GM12878 (cell line): ENCODE results near the gene OTOG. TPM values are rescaled to one million over a fixed set of nuclear protein-coding genes. Genes with fewer than 3 reads are reported as not detected.

ENCODE experiments used
- ATAC-seq: fragments of 200-7000 bp; cut with Tn5 transposase; 3 replicates; pipeline ENCODE4 v1.9.1; 2020; ENCODE audit warnings: mild to moderate bottlenecking, moderate library complexity
- Bru-seq: library from RNA; stranded (reverse); fragments of 400-500 nt; gene quantifications from one replicate; lab custom pipeline; 2021; lab: Mats Ljungman, UMichigan
- BruChase-seq, 2 experiments: library from RNA; stranded (reverse); fragments of 400-500 nt; gene quantifications; one replicate each; lab custom pipeline; 2021; lab: Mats Ljungman, UMichigan
- BruUV-seq: library from RNA; stranded (reverse); fragments of 400-500 nt; replicated peaks from 2 replicates; lab custom pipeline; 2021; lab: Mats Ljungman, UMichigan
- CTCF ChIA-PET: fragments of 300-600 bp; sonication (Branson Sonifier 250); formaldehyde crosslinking; extraction: SDS; loops from one replicate; lab custom pipeline; 2021; ENCODE audit warnings: inconsistent platforms; lab: Yijun Ruan, JAX
- POLR2A ChIA-PET: fragments of 350-600 bp; formaldehyde crosslinking; extraction: SDS; loops from one replicate; lab custom pipeline; 2021; ENCODE audit warnings: inconsistent platforms; lab: Charles Lee
- RAD21 ChIA-PET: fragments of 300-600 bp; sonication (Branson Sonifier 250); formaldehyde crosslinking; loops from one replicate; lab custom pipeline; 2023; ENCODE audit warnings: antibody characterized with exemption; ENCODE audit not compliant: unreplicated experiment; lab: Charles Lee
- SMC1A ChIA-PET: fragments of 300-600 bp; sonication (Branson Sonifier 250); formaldehyde crosslinking; loops from one replicate; lab custom pipeline; 2023; ENCODE audit not compliant: unreplicated experiment, uncharacterized antibody; lab: Charles Lee
- DNase-seq: peaks from one replicate; pipeline ENCODE4 v3.0.0-alpha.2; 2011; ENCODE audit warnings: low read depth, low spot score
- FAIRE-seq: peaks from 3 replicates; lab custom pipeline; 2011; peaks lifted over from hg19 to GRCh38; lab: Jason Lieb, UNC
- H2AFZ ChIP-seq: 2 replicates; pipeline ENCODE4 v1.6.0; 2011; ENCODE audit warnings: low read depth, low read length, control low read depth; ENCODE audit not compliant: control insufficient read depth
- H3K27ac ChIP-seq: 2 replicates; pipeline ENCODE4 v1.5.1; 2011; ENCODE audit warnings: control low read depth; ENCODE audit not compliant: control insufficient read depth, insufficient read depth
- H3K27me3 ChIP-seq, 2 experiments: replicated peaks in 1 of 2; 2 replicates each; pipeline versions ENCODE4 v1.6.0 to v1.6.1; 2011; ENCODE audit warnings: low read length in 1 of 2; ENCODE audit not compliant: control insufficient read depth in 2 of 2, insufficient read depth in 2 of 2
- H3K36me3 ChIP-seq, 2 experiments: 2 replicates each; pipeline ENCODE4 v1.5.1; 2011; ENCODE audit warnings: low read length in 1 of 2; ENCODE audit not compliant: control insufficient read depth in 2 of 2, insufficient read depth in 2 of 2
- H3K4me1 ChIP-seq: 2 replicates; pipeline ENCODE4 v1.6.1; 2011; ENCODE audit warnings: mild to moderate bottlenecking, low read length, moderate library complexity, mixed read lengths; ENCODE audit not compliant: control insufficient read depth, insufficient read depth
- H3K4me2 ChIP-seq: 2 replicates; pipeline ENCODE4 v1.6.0; 2011; ENCODE audit warnings: control low read depth; ENCODE audit not compliant: control insufficient read depth, insufficient read depth
- H3K4me3 ChIP-seq: fragments of 200-600 bp; sonication (generic); 2 replicates; pipeline ENCODE4 v1.5.1; 2016
- H3K79me2 ChIP-seq: 2 replicates; pipeline ENCODE4 v1.6.0; 2011; ENCODE audit warnings: low read length; ENCODE audit not compliant: control insufficient read depth, insufficient read depth
- H3K9ac ChIP-seq: 2 replicates; pipeline ENCODE4 v1.8.0; 2011; ENCODE audit warnings: low read length, control low read depth, mixed read lengths; ENCODE audit not compliant: control insufficient read depth, insufficient read depth
- H3K9me3 ChIP-seq: replicated peaks from 3 replicates; pipeline ENCODE4 v1.5.1; 2011; ENCODE audit warnings: mild to moderate bottlenecking, low read length; ENCODE audit not compliant: control insufficient read depth, insufficient read depth
- H4K20me1 ChIP-seq: 2 replicates; pipeline ENCODE4 v1.6.0; 2011; ENCODE audit not compliant: control insufficient read depth, insufficient read depth
- CBFB ChIP-seq: IDR thresholded peaks from 2 replicates; pipeline ENCODE4 v1.6.1; 2016; ENCODE audit warnings: antibody characterized with exemption, low read depth
- CBX3 ChIP-seq: fragments of 200-600 bp; sonication (generic); IDR thresholded peaks from 2 replicates; pipeline ENCODE4 v1.6.1; 2016; ENCODE audit warnings: low read depth, borderline replicate concordance
- HDAC6 ChIP-seq: fragments of 200-600 bp; sonication (generic); IDR thresholded peaks from one replicate; pipeline ENCODE4 v1.8.0; 2017; ENCODE audit warnings: antibody characterized with exemption; ENCODE audit not compliant: unreplicated experiment
- NBN ChIP-seq: fragments of 450-650 bp; IDR thresholded peaks from 2 replicates; pipeline ENCODE4 v1.6.1; 2016
- POLR2AphosphoS2 ChIP-seq: IDR thresholded peaks from 2 replicates; pipeline ENCODE4 v1.6.1; 2011; ENCODE audit warnings: low read depth, mild to moderate bottlenecking, low read length, improper control_type of control experiment, moderate library complexity
- TCF3 ChIP-seq: IDR thresholded peaks from 2 replicates; pipeline ENCODE4 v1.6.1; 2012; ENCODE audit warnings: low read depth, mild to moderate bottlenecking, low read length, borderline replicate concordance; ENCODE audit not compliant: insufficient read depth
- TCF7 ChIP-seq: IDR thresholded peaks from 2 replicates; pipeline ENCODE4 v1.6.1; 2014; ENCODE audit warnings: antibody characterized with exemption, borderline replicate concordance
- YBX1 ChIP-seq: fragments of 450-650 bp; IDR thresholded peaks from 2 replicates; pipeline ENCODE4 v1.6.1; 2016; ENCODE audit warnings: antibody characterized with exemption
- ZBED1 ChIP-seq: IDR thresholded peaks from 2 replicates; pipeline ENCODE4 v1.6.1; 2016; ENCODE audit warnings: borderline replicate concordance
- WGBS: methylation state at CpG from one replicate; pipeline ENCODE4 v1.1.6; 2016; ENCODE audit warnings: low lambda C conversion rate; ENCODE audit not compliant: insufficient replicate concordance, insufficient coverage; ENCODE audit errors: missing lambda C conversion rate; 5-methylcytosine and 5-hydroxymethylcytosine counted together
- in situ Hi-C: fragments of 300-500 bp; cut with MboI; formaldehyde crosslinking; loops from 9 replicates; pipeline ENCODE4 v1.14.3; 2018; ENCODE audit warnings: mixed read lengths
- intact Hi-C: fragments of 100-400 bp; cut with micrococcal nuclease; formaldehyde crosslinking; loops from one replicate; pipeline ENCODE4 v1.14.2; 2022; ENCODE audit not compliant: unreplicated experiment
- long read RNA-seq, 2 experiments: library from polyadenylated mRNA; unstranded; transcript quantifications; one replicate each; pipeline ENCODE4 v2.0.0, GENCODE V29; 2019 to 2020
- polyA minus RNA-seq, 3 experiments: library from RNA; depleted of rRNA, polyadenylated mRNA; stranded (reverse); fragments of >200 nt; gene quantifications; 2 replicates each; pipeline ENCODE4 v1.2.3, GENCODE V29; 2011
- polyA plus RNA-seq, 11 experiments: library from polyadenylated mRNA; depleted of rRNA in 4 of 11; unstranded in 6 of 11; stranded (reverse) in 5 of 11; fragments of >200 nt; fragmentation: Nextera tagmentation in 4 of 11; fragmentation: Illumina TruSeq in 1 of 11; extraction: Ambion mirVana in 4 of 11; extraction: Trizol in 1 of 11; gene quantifications; 1 replicate in 1 of 11; 2 replicates in 10 of 11; pipeline versions ENCODE4 v1.2.1 to v1.2.3, GENCODE V29; 2011 to 2016; ENCODE audit warnings: inconsistent platforms in 2 of 11, missing spikeins in 2 of 11, low read depth in 1 of 11
- total RNA-seq, 4 experiments: library from RNA; depleted of rRNA in 3 of 4; stranded (reverse); fragments of >200 nt in 3 of 4; fragmentation: Illumina TruSeq in 1 of 4; extraction: Trizol in 1 of 4; gene quantifications; 2 replicates each; pipeline versions ENCODE4 v1.2.1 to v1.2.3, GENCODE V29; 2013 to 2021
- TF ChIP-seq, protein P1 (sequence below): fragments of 150-350 bp; IDR thresholded peaks from 2 replicates; pipeline ENCODE4 v1.6.1; 2014; ENCODE audit warnings: mild to moderate bottlenecking, low read depth, low read length
- TF ChIP-seq, protein P2 (sequence below): fragments of 450-650 bp; IDR thresholded peaks from 2 replicates; pipeline ENCODE4 v1.6.1; 2017; ENCODE audit warnings: mild to moderate bottlenecking

OTOG gene, protein sequence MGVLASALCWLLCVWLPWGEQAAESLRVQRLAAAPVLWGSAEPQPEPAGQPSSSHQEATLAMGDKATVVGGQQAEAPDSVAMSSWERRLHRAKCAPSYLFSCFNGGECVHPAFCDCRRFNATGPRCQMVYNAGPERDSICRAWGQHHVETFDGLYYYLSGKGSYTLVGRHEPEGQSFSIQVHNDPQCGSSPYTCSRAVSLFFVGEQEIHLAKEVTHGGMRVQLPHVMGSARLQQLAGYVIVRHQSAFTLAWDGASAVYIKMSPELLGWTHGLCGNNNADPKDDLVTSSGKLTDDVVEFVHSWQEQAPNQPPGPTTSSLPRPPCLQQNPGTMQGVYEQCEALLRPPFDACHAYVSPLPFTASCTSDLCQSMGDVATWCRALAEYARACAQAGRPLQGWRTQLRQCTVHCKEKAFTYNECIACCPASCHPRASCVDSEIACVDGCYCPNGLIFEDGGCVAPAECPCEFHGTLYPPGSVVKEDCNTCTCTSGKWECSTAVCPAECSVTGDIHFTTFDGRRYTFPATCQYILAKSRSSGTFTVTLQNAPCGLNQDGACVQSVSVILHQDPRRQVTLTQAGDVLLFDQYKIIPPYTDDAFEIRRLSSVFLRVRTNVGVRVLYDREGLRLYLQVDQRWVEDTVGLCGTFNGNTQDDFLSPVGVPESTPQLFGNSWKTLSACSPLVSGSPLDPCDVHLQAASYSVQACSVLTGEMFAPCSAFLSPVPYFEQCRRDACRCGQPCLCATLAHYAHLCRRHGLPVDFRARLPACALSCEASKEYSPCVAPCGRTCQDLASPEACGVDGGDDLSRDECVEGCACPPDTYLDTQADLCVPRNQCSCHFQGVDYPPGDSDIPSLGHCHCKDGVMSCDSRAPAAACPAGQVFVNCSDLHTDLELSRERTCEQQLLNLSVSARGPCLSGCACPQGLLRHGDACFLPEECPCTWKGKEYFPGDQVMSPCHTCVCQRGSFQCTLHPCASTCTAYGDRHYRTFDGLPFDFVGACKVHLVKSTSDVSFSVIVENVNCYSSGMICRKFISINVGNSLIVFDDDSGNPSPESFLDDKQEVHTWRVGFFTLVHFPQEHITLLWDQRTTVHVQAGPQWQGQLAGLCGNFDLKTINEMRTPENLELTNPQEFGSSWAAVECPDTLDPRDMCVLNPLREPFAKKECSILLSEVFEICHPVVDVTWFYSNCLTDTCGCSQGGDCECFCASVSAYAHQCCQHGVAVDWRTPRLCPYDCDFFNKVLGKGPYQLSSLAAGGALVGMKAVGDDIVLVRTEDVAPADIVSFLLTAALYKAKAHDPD (N-terminal part only)
- total RNA-seq (2013; cell fraction: nucleolus; rRNA removed), result not detected in 2 replicates
- total RNA-seq (2014; rRNA removed) (not detected in 2 replicates), total RNA-seq (2014; rRNA removed; fragmentation: Illumina TruSeq; extraction: Trizol) (not detected in 2 replicates), total RNA-seq (2021) (not detected in 2 replicates), polyA plus RNA-seq (2011; rRNA removed) (not detected in 2 replicates), polyA plus RNA-seq (2014; fragmentation: Illumina TruSeq; extraction: Trizol) (not detected in 2 replicates), polyA plus RNA-seq (2014; fragmentation: Nextera tagmentation; extraction: Ambion mirVana) (not detected), polyA plus RNA-seq (2014; rRNA removed) (not detected in 2 replicates), polyA plus RNA-seq (2016; fragmentation: Nextera tagmentation; extraction: Ambion mirVana) (not detected), polyA minus RNA-seq (2011; rRNA and poly(A)+ RNA removed) (not detected in 2 replicates), Bru-seq, nascent RNA (not detected), BruChase-seq, experiment 1, labeled RNA remaining after a 6-hour chase (not detected), BruChase-seq, experiment 2, labeled RNA remaining after a 2-hour chase (percentile 3 among the genes with signal in this experiment)
- polyA plus RNA-seq (2011; ENCODE audit: low read depth), result not detected
- not detected in 2 replicates for polyA plus RNA-seq (2011; cell fraction: cytosol; rRNA removed)
- 0.01 TPM in 1 of 2 replicates, not detected in the other for polyA plus RNA-seq (2011; cell fraction: nucleus; rRNA removed)
- polyA plus RNA-seq (2012), result not detected in 2 replicates
- not detected in 2 replicates for polyA minus RNA-seq (2011; cell fraction: cytosol; rRNA and poly(A)+ RNA removed)
- not detected in 2 replicates for polyA minus RNA-seq (2011; cell fraction: nucleus; rRNA and poly(A)+ RNA removed)
- long read RNA-seq, experiment 1, result 0 reads
- long read RNA-seq, experiment 2, partial matches to known transcripts, result 0 of 1 reads
- long read RNA-seq, experiment 2, other reads (novel, unspliced or antisense), result 1 of 1 reads

DNA sequence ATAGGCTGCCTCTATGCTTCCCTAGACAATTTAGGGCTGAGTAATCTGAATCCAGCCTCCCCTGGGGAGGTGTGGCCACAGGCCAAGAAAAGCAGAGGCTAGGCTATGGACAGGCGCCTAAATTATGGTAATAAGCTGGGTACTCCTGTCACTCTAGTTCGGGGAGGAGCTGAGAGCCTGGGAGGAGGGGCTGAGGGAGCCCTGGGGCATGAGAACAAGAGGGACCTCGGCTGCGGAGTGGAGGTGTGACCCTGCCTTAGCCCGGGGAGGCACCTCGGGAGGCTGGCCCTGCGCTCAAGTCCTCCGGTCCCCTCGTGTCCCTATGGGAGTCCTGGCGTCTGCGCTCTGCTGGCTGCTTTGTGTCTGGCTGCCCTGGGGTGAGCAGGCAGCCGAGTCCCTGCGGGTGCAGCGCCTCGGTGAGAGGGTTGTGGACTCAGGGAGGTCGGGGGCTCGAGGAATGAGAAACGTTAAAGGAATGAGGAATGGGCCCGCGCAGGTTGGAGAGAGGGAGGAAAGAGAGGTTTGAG lies at the start of gene OTOG:
TSS of gene OTOG (plus strand) at position 209 of the 527 bp plus-strand sequence. CDS start at position 323, 114 bp downstream.
- Histone ChIP-seq H3K79me2 (no peaks in the 10 kb centered on the region), H3K4me1 (no peaks in the 10 kb centered on the region), H3K27ac (no peak within 1 kb of the TSS), H2AFZ (no peak within 1 kb of the TSS), H3K9ac (no peak within 1 kb of the TSS), H3K4me2 (no peak within 1 kb of the TSS), H3K36me3 (no peaks in the 10 kb centered on the region), H4K20me1 (no peaks in the 10 kb centered on the region), H3K4me3 (no peak within 1 kb of the TSS), H3K9me3 (no peaks in the 10 kb centered on the region), H3K27me3 (peaks cover 3 to 6% of the 10 kb centered on the region in 2 experiments)
- no peak for TF ChIP-seq POLR2AphosphoS2
- no peak for TF ChIP-seq CBFB
- no peak for TF ChIP-seq YBX1
- no peak for TF ChIP-seq TCF3
- no peak for TF ChIP-seq CBX3
- no peak for TF ChIP-seq NBN
- TF ChIP-seq HDAC6, result no peak
- no peak for TF ChIP-seq ZBED1
- TF ChIP-seq, protein P1, sequence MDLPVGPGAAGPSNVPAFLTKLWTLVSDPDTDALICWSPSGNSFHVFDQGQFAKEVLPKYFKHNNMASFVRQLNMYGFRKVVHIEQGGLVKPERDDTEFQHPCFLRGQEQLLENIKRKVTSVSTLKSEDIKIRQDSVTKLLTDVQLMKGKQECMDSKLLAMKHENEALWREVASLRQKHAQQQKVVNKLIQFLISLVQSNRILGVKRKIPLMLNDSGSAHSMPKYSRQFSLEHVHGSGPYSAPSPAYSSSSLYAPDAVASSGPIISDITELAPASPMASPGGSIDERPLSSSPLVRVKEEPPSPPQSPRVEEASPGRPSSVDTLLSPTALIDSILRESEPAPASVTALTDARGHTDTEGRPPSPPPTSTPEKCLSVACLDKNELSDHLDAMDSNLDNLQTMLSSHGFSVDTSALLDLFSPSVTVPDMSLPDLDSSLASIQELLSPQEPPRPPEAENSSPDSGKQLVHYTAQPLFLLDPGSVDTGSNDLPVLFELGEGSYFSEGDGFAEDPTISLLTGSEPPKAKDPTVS, result no peak
- TF ChIP-seq, protein P2, sequence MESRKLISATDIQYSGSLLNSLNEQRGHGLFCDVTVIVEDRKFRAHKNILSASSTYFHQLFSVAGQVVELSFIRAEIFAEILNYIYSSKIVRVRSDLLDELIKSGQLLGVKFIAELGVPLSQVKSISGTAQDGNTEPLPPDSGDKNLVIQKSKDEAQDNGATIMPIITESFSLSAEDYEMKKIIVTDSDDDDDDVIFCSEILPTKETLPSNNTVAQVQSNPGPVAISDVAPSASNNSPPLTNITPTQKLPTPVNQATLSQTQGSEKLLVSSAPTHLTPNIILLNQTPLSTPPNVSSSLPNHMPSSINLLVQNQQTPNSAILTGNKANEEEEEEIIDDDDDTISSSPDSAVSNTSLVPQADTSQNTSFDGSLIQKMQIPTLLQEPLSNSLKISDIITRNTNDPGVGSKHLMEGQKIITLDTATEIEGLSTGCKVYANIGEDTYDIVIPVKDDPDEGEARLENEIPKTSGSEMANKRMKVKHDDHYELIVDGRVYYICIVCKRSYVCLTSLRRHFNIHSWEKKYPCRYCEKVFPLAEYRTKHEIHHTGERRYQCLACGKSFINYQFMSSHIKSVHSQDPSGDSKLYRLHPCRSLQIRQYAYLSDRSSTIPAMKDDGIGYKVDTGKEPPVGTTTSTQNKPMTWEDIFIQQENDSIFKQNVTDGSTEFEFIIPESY, result no peak
- no peak for TF ChIP-seq TCF7
- RAD21 ChIA-PET, result no interaction called here
- intact Hi-C loops (no loop called here), in situ Hi-C loops (no loop called here)
- FAIRE-seq (no peak), ATAC-seq (no peak; the same call in 2 of the 3 replicates), DNase-seq (no peak)
- SMC1A ChIA-PET, result no interaction called here
- CTCF ChIA-PET, result no interaction called here
- POLR2A ChIA-PET, result no interaction called here
- BruUV-seq, result no TSS peak
- 20% methylated on average over 20 of the region's 20 CpGs for WGBS
